GM23338 (cell line): ENCODE results near the gene NCKAP5.

Experiments used
- CREB1 ChIP-seq: fragments of 250-450 bp; sonication (Bioruptor Pico); IDR thresholded peaks from 2 replicates; pipeline ENCODE4 v1.5.0; 2020; ENCODE audit warnings: low read depth, mild to moderate bottlenecking, moderate library complexity
- ETS1 ChIP-seq: IDR thresholded peaks from 2 replicates; pipeline ENCODE4 v1.6.1; 2016; ENCODE audit warnings: antibody characterized with exemption
- EZH2 ChIP-seq: fragments of 200-600 bp; sonication (generic); IDR thresholded peaks from one replicate; pipeline ENCODE4 v1.8.0; 2017; ENCODE audit warnings: antibody characterized with exemption, mild to moderate bottlenecking, low read depth; ENCODE audit not compliant: unreplicated experiment
- EZH2phosphoT487 ChIP-seq: fragments of 200-600 bp; sonication (generic); IDR thresholded peaks from one replicate; pipeline ENCODE4 v1.8.1; 2018; ENCODE audit warnings: antibody characterized with exemption; ENCODE audit not compliant: unreplicated experiment
- JUNB ChIP-seq: IDR thresholded peaks from one replicate; pipeline ENCODE4 v1.6.1; 2016; ENCODE audit warnings: antibody characterized with exemption; ENCODE audit not compliant: unreplicated experiment
- POLR2AphosphoS5 ChIP-seq: IDR thresholded peaks from 2 replicates; pipeline ENCODE4 v1.6.1; 2016; ENCODE audit warnings: antibody characterized with exemption, low read depth
- REST ChIP-seq: IDR thresholded peaks from one replicate; pipeline ENCODE4 v1.6.1; 2018; ENCODE audit warnings: antibody characterized with exemption; ENCODE audit not compliant: unreplicated experiment
- ZNF114 ChIP-seq: fragments of 250-450 bp; sonication (Bioruptor Pico); IDR thresholded peaks from 2 replicates; pipeline ENCODE4 v1.5.0; 2020; ENCODE audit warnings: mild to moderate bottlenecking, moderate library complexity
- TF ChIP-seq, protein P1 (sequence below), 2 experiments: fragments of 200-600 bp in 1 of 2; sonication (generic) in 1 of 2; conservative IDR thresholded peaks; 2 replicates each; pipeline versions ENCODE4 v1.5.1 to v1.6.1; 2016 to 2017; ENCODE audit warnings: antibody characterized with exemption in 2 of 2, low read depth in 2 of 2, mild to moderate bottlenecking in 2 of 2, moderate library complexity in 1 of 2
- TF ChIP-seq, protein P2 (sequence below): fragments of 250-450 bp; sonication (Bioruptor Pico); IDR thresholded peaks from 2 replicates; pipeline ENCODE4 v1.5.0; 2020; ENCODE audit warnings: mild to moderate bottlenecking, moderate library complexity

- TF ChIP-seq, protein P1, sequence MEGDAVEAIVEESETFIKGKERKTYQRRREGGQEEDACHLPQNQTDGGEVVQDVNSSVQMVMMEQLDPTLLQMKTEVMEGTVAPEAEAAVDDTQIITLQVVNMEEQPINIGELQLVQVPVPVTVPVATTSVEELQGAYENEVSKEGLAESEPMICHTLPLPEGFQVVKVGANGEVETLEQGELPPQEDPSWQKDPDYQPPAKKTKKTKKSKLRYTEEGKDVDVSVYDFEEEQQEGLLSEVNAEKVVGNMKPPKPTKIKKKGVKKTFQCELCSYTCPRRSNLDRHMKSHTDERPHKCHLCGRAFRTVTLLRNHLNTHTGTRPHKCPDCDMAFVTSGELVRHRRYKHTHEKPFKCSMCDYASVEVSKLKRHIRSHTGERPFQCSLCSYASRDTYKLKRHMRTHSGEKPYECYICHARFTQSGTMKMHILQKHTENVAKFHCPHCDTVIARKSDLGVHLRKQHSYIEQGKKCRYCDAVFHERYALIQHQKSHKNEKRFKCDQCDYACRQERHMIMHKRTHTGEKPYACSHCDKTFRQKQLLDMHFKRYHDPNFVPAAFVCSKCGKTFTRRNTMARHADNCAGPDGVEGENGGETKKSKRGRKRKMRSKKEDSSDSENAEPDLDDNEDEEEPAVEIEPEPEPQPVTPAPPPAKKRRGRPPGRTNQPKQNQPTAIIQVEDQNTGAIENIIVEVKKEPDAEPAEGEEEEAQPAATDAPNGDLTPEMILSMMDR (conservative IDR thresholded peaks at IDR 0.05; ENCODE audit: low read depth in 2 of 2): no peak
- TF ChIP-seq ZNF114 (CRISPR knock-in tag) (no peak), CREB1 (CRISPR knock-in tag) (no peak), POLR2AphosphoS5 (no peak), EZH2 (no peak), JUNB (no peak), ETS1 (no peak), EZH2phosphoT487 (no peak), REST (no peak)
- TF ChIP-seq, protein P2, sequence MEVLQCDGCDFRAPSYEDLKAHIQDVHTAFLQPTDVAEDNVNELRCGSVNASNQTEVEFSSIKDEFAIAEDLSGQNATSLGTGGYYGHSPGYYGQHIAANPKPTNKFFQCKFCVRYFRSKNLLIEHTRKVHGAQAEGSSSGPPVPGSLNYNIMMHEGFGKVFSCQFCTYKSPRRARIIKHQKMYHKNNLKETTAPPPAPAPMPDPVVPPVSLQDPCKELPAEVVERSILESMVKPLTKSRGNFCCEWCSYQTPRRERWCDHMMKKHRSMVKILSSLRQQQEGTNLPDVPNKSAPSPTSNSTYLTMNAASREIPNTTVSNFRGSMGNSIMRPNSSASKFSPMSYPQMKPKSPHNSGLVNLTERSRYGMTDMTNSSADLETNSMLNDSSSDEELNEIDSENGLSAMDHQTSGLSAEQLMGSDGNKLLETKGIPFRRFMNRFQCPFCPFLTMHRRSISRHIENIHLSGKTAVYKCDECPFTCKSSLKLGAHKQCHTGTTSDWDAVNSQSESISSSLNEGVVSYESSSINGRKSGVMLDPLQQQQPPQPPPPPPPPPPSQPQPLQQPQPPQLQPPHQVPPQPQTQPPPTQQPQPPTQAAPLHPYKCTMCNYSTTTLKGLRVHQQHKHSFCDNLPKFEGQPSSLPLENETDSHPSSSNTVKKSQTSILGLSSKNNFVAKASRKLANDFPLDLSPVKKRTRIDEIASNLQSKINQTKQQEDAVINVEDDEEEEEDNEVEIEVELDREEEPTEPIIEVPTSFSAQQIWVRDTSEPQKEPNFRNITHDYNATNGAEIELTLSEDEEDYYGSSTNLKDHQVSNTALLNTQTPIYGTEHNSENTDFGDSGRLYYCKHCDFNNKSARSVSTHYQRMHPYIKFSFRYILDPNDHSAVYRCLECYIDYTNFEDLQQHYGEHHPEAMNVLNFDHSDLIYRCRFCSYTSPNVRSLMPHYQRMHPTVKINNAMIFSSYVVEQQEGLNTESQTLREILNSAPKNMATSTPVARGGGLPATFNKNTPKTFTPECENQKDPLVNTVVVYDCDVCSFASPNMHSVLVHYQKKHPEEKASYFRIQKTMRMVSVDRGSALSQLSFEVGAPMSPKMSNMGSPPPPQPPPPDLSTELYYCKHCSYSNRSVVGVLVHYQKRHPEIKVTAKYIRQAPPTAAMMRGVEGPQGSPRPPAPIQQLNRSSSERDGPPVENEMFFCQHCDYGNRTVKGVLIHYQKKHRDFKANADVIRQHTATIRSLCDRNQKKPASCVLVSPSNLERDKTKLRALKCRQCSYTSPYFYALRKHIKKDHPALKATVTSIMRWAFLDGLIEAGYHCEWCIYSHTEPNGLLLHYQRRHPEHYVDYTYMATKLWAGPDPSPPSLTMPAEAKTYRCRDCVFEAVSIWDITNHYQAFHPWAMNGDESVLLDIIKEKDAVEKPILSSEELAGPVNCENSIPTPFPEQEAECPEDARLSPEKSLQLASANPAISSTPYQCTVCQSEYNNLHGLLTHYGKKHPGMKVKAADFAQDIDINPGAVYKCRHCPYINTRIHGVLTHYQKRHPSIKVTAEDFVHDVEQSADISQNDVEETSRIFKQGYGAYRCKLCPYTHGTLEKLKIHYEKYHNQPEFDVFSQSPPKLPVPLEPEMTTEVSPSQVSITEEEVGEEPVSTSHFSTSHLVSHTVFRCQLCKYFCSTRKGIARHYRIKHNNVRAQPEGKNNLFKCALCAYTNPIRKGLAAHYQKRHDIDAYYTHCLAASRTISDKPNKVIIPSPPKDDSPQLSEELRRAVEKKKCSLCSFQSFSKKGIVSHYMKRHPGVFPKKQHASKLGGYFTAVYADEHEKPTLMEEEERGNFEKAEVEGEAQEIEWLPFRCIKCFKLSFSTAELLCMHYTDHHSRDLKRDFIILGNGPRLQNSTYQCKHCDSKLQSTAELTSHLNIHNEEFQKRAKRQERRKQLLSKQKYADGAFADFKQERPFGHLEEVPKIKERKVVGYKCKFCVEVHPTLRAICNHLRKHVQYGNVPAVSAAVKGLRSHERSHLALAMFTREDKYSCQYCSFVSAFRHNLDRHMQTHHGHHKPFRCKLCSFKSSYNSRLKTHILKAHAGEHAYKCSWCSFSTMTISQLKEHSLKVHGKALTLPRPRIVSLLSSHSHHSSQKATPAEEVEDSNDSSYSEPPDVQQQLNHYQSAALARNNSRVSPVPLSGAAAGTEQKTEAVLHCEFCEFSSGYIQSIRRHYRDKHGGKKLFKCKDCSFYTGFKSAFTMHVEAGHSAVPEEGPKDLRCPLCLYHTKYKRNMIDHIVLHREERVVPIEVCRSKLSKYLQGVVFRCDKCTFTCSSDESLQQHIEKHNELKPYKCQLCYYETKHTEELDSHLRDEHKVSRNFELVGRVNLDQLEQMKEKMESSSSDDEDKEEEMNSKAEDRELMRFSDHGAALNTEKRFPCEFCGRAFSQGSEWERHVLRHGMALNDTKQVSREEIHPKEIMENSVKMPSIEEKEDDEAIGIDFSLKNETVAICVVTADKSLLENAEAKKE (CRISPR knock-in tag): no peak
Observed at GRCh38 chr2:133608291-133608690, 40.0 kb upstream of the NCKAP5 start.
